Measurements from ENCODE around the gene TNFAIP2.
"Not testable (repeated sequence)": the region's sequence is repeated elsewhere in the genome, so short reads cannot be mapped to it uniquely, and the experiment has no call there.

Gene TNFAIP2

DNA sequence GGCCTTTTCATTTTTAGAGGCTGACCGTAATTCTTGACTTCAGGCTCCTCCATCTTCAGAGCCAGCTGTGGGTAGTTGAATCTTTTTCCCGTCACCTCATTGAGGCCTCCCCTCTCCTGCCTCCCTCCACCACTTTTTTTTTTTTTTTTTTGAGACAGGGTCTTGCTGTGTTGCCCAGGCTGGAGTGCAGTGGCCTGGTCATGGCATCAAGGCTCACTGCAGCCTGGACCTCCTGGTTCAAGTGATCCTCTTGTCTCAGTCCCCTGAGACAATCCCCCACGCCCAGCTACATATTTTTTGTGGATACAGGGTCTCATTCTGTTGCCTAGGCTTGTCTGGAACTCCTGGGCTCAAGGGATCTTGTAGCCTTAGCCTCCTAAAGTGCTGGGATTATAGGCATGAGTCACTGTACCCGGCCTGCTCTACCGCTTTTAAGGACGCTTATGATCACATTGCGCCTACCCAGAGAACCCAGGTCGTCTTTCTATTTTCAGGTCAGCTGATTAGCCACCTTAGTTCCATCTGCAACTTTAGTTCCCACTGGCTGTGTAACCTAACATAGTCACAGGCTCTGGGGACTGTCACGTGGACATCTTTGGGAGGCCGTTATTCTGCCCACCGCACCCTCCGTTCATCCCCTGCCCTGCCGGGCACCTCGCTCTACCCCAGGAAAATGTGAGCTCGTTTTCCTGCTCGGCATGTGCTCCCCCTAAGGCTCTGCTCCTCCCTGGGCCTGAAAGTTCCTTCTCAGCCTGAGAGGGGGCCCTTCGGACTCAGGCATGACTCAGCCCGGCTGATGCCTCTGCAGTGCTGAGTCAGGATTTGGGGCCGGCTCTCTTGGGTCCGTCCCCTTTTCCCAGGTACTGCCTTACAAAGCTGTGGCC lies 13.4 kb downstream of the TNFAIP2 start:
- DNase-seq, result no peak

DNA sequence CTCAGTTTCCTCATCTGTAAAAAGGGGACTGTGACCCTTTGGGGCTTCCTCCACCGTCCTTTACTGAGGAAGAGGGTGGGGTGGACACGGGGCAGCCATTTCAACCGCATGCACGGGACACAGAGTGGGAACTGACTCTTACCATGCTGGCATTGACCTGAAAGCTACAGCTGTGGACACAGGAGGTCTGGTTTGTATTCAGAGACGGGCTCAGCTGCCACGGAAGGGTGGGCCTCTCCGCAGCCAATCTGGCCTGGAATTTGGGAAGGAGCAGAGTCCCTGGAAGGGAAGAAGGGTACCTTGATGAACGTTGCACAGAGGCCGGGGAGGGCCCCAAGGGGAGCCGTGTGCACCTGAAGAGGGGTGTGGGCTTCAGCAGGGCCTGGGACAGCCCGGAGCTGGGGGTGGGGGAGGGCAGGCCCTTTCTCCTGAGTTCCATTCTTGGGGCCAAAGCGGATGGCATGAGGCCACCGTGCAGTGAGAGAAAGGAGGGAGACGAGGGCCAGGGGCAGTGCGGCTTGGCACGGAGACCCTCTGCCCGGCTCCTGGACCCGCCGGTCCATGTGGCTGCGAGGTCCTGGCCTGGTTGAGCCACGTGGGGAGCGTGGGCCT lies 14.5 kb downstream of the TNFAIP2 start:
- DNase-seq, result no peak

DNA sequence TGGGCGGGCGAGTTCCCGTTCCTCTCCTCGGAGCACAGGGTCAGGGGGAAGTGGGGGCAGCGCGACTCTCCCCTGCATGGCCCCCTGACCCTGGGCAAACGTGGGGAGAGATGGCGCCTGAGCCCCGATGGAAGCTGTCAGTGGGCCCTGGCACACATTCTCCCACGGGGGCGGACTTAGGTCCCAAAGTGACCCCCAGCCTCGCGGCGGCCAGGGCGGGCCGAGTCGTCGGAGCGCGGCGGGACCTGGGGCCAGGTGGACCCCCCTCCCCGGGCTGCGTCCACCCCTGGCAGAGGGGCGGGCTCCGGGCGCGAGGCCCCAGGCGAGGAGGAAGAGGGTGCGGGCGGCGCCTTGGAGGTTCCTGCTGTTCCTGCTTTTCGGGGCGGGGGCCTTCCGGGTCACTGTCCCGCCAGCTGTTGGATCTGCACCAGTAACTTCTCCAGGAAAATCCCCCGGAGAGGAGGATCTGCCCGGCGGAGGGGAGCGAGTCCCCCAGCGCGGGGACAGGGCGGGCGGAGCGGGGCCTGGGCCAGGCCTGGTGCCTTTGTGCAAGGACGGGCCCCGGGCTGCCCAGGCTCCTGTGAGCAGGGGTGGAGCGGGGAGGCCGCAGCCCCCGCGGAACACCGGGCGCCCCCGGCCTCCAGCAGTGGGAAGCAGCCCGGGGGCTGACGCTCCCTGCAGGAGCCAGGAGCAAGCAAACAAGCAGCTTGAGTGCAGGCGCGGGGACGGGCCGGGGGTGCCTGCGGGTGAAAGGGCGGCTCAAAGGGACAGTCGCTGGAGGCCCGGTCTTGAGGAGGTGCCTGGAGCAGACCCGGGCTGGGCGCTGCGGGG lies 15.3 kb downstream of the TNFAIP2 start:
- no peak for DNase-seq

DNA sequence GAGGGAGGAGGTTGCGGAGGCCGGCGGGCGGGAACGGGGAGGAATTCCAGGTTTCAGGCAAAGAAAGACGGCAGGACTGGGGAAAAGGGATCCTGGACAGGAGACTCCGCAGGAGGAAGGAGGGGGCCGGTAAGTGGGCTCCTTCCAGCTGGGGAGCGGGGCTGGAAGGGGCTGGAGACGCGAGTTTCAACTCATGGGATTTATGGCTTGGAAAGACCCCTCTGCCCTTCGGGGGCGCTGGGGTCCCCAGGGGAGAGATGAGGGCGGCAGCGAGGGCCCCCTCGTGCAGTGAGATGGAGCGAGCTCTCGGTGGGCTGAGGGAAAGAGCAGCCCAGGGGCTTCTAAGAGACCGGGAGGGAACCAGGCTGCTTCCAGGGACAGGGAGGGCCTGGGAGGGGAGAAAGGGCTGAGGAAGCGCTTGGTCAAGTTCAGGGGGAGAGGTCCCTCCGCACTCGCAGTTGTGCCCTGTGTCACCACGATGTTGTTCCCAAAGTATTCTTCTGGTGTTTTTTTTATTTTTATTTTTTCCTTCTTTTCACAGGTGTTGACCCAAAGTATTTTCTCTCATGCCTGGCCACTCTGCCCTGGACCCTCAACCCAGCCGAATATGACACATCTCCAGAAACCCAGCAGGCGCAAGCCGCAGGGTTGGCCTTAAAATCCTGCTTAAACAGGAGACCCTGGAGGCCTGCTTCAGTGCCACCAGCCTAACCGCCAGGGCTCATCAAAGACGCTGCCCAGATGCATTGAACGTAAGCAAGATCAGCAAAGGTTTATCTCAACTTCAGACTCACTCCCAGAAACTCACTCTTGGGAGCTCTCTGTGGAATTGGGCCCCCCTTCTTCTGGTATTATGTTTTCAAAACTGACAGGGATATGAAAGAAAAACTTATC lies 16.1 kb downstream of the TNFAIP2 start:
- DNase-seq, result no peak

DNA sequence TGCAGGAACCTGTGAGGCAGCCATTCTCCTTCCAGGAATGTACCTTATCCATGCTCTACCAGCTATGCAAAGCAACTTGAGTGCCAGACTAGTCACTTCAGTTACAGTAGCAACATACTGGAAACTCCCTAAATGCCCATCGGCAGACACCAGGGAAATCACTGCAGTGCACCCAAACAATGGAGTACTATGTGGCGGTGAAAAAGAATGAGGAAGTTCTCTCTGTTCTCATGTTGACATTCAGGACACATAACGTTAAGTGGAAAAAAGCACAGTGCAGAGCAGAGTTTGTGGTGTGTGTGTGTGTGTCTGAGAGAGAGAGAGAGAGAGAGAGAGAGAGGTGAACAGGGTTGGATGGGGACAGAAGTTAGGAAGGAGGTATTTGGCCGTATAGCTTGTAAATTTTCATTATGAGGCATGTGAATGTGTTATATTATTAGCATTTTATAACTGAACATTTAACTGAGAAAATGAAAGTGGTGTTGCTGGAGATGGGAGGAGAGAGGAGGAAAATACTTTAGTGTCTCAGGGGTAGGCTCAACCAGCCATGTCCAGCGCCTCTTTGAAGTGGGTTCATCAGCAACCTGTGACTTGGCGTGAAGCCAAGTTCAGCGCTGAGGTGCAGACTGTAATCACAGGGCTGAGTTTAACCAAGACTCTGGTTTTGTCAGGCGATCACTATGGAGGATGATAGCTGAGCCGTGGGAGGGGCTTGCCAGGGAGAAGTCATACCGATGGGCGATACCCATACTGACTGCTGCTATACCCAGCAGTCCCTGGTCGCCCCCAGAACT lies 17.3 kb downstream of the TNFAIP2 start:
- no peak for DNase-seq

DNA sequence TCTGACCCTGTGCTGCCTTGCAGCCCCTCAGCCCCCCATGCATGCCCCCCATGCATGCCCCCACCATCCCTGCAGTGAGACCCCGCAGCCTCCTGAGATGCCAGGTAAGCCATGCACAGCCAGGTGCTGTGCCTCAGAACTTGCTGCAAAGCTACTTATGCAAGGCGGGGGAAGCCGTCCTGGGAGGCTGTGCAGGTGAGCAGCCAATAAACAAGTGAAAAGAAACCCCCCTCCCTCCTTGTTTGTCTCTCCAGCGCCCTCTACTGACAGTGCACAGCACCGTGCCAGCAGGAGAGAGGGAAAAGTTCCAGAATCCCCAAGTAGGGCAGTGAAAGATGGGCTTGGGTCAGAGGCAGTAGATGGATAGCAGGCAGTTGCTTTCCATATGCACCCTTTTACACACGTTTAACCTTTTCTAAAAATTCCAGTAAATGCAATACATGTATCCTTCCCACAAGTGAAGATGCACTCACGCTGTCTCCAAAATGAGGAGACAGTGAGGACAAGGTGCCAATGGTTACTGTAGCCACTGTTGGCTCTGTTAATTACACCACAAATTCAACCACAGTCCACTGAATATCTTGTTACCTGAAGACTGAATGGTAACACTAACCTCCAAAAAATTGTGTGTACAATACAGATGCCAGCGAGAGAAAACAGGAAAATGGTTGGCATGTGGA lies 18.0 kb downstream of the TNFAIP2 start:
- DNase-seq, result no peak

DNA sequence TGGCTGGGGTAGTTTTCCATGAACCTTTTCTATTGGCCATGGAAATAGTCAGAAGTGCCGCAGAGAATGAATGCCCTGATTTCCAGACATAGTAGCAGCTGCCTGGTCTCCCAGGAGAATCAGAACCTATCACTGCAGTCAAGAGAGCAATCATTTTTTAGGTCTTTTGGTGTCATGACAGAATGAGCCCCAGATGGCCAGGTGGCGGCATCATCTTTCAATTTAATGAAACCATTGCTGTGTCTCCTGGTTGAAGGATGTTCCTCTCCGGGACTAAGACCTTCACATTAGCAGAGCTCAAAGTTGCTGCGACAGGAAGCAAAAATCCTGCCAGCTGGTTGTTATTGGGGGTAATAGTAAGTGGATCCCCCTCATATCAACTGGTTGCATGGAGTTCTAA lies 18.8 kb downstream of the TNFAIP2 start:
- no peak for DNase-seq

DNA sequence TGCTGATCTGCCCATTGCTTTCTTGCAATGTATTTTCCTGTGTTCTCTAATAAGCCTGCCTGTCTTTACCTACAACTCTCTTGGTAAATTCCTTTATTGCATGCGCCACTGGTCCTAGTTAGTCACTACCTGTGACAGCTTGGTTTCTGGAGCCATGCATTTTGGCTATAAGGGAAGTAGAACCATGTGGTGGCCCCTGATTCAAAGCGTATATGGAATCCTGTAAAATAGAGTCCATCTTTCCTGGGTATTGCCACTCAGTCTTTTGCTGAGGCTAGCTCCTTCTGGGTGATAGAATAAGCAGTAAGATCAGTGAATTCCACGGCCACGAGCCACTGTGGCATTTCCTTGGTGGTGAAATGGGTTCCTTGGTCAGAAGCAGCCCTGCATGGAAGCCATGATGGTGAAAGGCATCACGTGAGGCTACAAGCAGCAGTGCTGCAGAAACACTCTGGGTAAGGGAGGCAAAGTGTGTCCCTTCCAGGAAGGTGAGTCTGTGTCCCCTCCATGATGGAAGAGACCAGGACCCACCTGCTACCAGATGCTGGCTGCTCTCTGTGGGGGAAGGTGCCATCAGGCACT lies 19.6 kb downstream of the TNFAIP2 start:
- DNase-seq, result no peak

DNA sequence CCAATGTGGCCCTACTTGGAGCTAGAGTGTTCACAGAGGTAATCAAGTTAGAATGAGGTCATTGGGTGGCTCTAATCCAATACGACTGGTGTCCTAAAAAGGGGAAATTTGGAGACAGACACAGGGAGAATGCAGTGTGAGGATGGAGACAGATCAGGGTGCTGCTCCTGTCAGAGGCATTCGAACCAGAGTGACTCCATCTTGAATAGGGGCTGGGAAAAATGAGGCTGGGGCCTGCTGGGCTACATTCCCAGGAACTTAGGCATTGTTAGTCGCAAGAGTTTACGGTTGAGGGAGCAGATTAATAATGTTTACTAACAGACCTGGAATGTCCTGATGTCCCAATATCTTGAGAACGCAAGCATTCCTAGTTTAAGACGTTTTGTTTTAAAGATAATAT lies 20.2 kb downstream of the TNFAIP2 start:
- DNase-seq, result no peak

DNA sequence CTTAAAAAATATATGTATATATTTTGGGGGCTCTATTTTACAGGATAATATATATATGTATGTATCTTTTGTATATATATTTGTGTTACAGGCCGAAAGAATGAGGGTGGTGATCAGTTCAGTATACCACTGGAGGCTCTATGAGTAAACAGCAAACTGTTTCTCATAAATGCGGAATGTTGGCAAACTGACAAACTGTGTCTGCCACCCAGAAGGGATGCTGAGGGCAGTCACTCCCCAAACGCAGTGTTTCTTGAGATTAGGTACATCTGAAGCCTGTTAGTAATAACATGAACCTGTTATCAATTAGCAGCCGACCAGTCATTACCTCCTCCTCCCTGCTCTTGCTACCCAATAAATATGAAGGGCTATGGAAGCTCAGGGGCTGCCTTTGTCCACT lies 20.8 kb downstream of the TNFAIP2 start:
- no peak for DNase-seq

DNA sequence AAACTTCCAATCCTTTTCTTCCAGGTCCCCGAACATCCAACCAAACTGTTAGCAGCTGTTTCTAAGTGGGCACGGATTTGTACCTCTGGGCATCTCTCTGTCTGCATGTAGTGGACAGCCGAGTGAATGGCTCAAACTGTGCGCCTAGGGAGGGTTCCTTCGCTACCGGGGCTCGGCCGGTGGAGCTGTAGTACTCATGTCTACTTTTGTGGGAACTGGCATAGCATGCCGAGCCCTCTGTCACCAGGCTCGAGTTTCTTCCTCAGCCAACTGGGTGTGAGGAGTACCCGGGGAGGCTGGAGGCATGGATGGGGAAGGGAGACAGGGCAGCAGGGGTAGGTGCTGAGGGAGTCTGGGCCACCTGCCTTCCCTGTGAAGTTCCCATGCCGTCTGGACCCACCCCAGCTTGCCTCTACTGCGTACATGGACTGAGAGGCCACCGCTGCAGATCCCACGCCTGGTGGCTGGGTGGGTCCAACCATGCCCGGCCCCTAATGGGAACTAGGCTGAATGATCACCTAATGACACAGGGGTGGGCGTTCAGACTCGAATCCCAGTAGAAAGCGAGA lies 23.0 kb downstream of the TNFAIP2 start:
- no peak for DNase-seq

DNA sequence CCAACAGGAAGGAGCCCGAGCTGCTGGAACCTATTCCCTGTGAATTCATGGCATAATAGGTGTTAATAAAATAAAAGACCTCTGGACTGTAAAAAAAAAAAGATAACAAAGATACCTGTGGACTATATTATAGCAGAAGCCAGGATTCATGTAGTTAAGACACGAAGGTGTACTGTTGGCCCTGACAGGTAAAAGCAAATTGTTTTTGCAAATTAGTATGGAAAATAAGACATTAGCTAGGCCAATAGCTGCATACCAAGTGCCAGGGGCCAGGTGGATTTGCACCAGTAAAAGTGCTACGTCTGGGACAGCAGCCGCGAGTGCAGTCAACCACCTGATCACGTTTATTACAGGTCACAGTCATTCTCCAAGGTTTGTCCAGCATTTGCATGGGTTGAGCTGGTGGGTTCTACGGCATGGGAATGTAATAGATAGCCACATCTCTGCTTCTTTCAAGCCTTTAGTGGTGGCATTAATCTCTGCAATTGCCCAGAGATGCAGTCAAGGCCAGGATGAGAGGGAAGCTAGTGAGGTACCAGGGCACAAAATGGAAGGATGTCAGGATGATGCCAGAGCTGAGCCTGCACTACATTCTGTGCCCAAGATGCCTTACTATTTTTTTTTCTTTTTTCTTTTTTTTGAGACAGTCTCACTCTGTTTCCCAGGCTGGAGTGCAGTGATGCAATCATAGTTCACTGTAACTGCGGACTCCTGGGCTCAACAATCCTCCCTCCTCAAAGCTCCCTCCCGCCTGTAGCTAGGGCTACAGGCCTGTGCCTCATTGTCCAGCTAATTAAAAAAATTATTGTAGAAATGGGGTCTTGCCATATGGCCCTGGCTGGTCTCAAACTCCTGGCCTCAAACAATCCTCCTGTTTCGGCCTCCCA lies 26.3 kb downstream of the TNFAIP2 start:
- DNase-seq, result no peak

DNA sequence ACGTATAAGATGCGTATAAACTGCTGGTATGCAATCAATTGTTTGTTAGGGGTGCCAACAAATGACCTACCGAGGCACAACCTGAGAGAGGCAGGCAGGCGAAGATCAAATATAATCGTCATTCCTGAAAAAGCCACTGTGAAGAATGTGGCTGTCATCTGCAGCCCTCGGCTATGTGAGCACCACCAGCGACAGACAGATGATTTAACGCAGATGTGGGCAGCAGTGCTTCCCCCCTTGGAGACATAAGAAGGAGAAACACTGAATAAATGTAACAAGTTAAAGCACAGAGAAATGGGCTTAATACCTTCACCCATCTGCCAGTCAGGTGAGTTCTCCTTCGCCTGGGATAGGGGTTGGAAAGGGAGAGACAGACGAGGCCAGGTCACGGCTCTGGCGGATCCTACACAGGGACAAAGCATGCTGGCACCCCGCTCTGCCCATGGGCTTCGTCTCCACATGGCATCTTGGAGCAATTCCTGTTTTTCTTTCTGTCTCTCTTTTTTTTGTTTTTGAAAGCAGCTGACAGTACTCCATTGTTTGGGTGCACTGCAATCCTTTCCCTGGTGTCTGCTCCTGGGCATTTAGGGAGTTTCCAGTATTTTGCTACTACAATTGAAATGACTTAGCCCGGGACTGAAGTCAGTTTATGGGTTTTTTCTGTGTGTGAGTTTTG lies 28.1 kb downstream of the TNFAIP2 start:
- no peak for DNase-seq

DNA sequence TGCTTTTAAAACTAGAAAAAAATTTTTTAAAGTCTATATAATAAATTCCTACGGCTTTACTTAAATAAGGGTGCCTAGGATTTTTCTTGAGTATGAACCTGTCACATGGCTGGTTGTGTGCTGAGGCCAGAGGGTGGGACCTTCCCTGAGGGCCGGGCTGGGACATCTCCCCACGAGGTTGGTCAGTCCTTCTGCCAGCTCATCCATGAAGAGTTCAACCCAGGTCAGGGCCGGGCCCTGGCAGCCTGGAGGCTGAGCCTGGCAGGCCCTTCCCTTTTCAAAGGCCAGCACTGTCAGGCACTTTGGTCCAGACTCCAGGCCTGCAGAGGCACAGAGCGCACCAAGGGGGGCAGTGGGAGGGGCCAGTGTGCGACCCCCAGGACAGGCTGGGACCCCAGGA lies 31.7 kb downstream of the TNFAIP2 start:
- no peak for DNase-seq

DNA sequence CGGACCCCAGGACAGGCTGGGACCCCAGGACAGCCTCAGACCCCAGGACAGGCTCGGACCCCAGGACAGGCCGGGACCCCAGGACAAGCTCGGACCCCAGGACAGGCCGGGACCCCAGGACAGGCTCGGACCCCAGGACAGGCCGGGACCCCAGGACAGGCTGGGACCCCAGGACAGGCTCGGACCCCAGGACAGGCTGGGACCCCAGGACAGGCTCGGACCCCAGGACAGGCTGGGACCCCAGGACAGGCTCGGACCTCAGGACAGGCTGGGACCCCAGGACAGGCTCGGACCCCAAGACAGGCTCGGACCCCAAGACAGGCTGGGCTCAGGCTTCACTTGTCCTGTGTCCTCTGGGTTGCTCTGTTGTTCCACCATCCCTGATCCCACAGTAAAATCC lies 32.2 kb downstream of the TNFAIP2 start:
- not testable (repeated sequence) for DNase-seq

DNA sequence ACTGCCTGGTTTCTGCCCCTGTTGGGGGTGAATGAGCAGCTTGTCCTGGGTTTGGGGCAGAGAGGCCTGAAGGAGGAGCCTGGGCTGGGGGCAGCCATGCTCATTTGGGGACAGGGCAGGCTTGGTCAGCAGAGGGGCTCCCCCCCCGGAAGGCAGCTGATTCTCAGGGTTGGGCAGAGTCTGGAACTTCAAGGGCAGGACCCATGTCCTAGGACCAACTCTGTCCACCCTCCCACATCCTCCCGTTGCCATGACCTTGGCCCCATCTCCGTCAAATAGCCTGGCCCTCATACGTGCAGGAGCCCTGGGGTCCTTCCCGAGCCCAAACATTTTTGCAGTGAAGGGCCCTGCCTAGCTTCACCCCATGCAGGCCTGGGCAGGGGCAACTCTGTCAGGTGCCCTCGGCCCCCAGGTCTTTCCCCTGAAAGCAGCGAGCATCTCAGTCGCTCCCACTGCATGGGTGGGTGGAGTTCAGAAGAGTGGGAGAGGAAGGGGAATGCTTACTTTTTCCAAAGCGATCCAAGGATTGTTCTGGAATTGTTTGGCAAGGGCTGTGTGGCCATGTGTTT lies 32.6 kb downstream of the TNFAIP2 start:
- DNase-seq, result no peak

DNA sequence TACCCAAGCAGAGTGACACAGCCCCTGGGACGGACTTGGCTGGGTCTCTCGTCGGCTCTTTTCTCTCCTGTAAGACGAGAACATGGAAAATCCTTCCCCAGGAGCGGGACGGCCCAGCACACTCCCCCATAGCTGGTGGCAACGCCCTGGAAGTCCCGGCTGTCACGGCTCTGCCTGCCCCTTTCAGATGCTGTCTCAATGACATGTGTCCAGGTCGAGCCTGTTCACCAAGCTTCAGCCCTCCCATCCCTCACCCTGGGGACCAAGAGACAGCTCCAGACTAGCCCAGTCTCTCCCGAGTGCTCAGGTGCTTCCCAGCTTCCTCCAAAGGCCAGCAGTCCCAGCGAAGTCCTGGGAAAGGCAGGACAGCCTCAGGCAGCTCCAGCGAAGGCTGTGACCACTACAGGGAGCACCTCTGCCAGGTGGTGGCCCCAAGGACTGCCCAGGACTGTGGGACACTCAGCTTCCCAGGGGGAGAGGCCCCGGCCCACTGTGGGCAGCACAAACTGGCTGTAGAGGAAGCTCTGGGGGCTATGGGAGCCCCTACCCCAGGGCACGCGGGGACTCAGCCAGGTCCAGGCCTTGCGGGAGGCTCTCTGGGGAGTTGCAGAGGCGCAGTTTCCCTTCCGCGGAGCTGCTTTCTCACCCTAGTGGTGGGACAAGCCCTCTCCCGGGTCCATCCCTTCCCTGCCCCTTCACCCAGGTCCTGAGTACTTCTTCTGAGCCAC lies 33.6 kb downstream of the TNFAIP2 start:
- DNase-seq, result no peak

DNA sequence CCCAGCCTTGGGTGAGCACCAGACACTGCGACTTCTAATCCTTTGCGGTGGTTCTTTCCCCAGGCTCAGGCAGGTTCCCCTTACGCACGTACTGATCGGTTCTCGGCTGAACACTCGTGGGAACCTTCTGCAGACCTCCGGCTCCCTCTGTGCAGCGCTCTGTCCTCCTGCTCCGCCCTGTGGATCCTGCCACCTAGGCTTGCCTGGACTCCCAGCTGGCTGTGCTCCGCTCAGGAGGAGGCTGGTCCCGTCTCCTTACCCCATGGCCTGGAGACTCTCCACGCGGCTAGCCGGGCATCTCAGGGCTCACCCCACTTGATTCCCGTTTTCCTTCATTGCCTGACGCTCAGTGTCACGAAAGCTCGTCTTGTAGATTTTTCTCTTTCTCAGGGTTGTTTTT lies 34.7 kb downstream of the TNFAIP2 start:
- no peak for DNase-seq
